ENCODE results near the gene SNRPN.

SNRPN gene

DNA sequence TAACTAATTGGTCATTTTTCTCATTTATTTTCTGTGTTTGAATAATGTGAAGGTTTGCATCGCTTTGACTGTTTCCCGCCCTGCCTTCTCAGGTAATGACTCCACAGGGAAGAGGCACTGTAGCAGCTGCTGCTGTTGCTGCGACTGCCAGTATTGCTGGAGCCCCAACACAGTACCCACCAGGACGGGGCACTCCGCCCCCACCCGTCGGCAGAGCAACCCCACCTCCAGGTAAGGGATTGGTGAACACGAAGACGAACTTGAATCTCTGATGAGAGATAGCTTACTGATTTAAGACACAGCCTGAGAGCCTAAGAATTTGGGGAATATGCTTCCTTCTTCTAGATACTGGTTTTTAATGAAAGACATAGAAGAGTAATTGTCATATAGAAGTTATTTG lies 22.9 kb downstream of the SNRPN start:
- Histone ChIP-seq H3K4me2 (ENCODE audit: low read length) (no peak overlapping the region), H3K4me1 (ENCODE audit: control insufficient read depth, low read length) (no peaks in the 10 kb centered on the region), H4K20me1 (ENCODE audit: control insufficient read depth, insufficient read depth, low read depth, low read length) (no peaks in the 10 kb centered on the region), H3K9me3 (ENCODE audit: control insufficient read depth, insufficient read depth, low read length) (no peaks in the 10 kb centered on the region; the same call in 1 of the 2 replicates), H3K9me2 (replicated peaks; ENCODE audit: control insufficient read depth, low read length) (no peaks in the 10 kb centered on the region), H3K79me2 (ENCODE audit: control insufficient read depth, low read length) (no peaks in the 10 kb centered on the region), H3K27ac (ENCODE audit: low read depth, low read length) (no peak overlapping the region), H3K27me3 (ENCODE audit: control insufficient read depth, low read length) (no peaks in the 10 kb centered on the region), H3K4me3 (ENCODE audit: low read length) (no peak overlapping the region), H3K36me3 (ENCODE audit: control insufficient read depth, low read length) (peaks cover 39% of the 10 kb centered on the region), H3F3A (ENCODE audit: control insufficient read depth, insufficient read depth) (no peaks in the 10 kb centered on the region)
- TF ChIP-seq, protein P1, sequence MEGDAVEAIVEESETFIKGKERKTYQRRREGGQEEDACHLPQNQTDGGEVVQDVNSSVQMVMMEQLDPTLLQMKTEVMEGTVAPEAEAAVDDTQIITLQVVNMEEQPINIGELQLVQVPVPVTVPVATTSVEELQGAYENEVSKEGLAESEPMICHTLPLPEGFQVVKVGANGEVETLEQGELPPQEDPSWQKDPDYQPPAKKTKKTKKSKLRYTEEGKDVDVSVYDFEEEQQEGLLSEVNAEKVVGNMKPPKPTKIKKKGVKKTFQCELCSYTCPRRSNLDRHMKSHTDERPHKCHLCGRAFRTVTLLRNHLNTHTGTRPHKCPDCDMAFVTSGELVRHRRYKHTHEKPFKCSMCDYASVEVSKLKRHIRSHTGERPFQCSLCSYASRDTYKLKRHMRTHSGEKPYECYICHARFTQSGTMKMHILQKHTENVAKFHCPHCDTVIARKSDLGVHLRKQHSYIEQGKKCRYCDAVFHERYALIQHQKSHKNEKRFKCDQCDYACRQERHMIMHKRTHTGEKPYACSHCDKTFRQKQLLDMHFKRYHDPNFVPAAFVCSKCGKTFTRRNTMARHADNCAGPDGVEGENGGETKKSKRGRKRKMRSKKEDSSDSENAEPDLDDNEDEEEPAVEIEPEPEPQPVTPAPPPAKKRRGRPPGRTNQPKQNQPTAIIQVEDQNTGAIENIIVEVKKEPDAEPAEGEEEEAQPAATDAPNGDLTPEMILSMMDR (IDR thresholded peaks at IDR 0.05; ENCODE audit: low read depth, low read length, poor library complexity, severe bottlenecking): no peak
- TF ChIP-seq EZH2phosphoT487 (IDR thresholded peaks at IDR 0.05; ENCODE audit: borderline replicate concordance, low read length): no peak

DNA sequence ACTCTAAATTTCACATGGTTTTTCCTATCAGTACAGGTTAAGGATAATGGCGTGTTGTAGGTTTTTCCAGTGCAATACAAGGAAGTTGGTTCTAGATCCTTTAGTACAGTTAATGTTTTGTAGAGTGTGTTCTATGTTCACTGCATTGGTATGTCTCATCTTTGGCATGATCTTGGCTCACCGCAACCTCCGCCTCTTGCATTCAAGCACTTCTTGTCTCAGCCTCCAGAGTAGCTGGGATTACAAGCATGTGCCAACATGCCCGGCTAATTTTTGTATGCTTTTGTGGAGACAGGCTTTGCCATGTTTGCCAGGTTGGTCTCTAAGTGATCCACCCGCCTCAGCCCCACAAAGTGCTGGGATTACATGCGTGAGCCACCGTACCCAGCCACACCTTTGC lies 30.4 kb downstream of the SNRPN start:
- Histone ChIP-seq H3K27ac (ENCODE audit: low read depth, low read length) (no peak overlapping the region), H3K9me3 (ENCODE audit: control insufficient read depth, insufficient read depth, low read length) (no peaks in the 10 kb centered on the region; the same call in 1 of the 2 replicates), H3K4me1 (ENCODE audit: control insufficient read depth, low read length) (no peaks in the 10 kb centered on the region), H3K4me2 (ENCODE audit: low read length) (no peak overlapping the region), H3K36me3 (ENCODE audit: control insufficient read depth, low read length) (peaks cover 27% of the 10 kb centered on the region), H4K20me1 (ENCODE audit: control insufficient read depth, insufficient read depth, low read depth, low read length) (no peaks in the 10 kb centered on the region), H3F3A (ENCODE audit: control insufficient read depth, insufficient read depth) (no peaks in the 10 kb centered on the region), H3K9me2 (replicated peaks; ENCODE audit: control insufficient read depth, low read length) (no peaks in the 10 kb centered on the region), H3K79me2 (ENCODE audit: control insufficient read depth, low read length) (no peaks in the 10 kb centered on the region), H3K27me3 (ENCODE audit: control insufficient read depth, low read length) (no peaks in the 10 kb centered on the region), H3K4me3 (ENCODE audit: low read length) (no peak overlapping the region)
- TF ChIP-seq EZH2phosphoT487 (IDR thresholded peaks at IDR 0.05; ENCODE audit: borderline replicate concordance, low read length): no peak
- TF ChIP-seq, protein P1 (IDR thresholded peaks at IDR 0.05; ENCODE audit: low read depth, low read length, poor library complexity, severe bottlenecking): no peak

DNA sequence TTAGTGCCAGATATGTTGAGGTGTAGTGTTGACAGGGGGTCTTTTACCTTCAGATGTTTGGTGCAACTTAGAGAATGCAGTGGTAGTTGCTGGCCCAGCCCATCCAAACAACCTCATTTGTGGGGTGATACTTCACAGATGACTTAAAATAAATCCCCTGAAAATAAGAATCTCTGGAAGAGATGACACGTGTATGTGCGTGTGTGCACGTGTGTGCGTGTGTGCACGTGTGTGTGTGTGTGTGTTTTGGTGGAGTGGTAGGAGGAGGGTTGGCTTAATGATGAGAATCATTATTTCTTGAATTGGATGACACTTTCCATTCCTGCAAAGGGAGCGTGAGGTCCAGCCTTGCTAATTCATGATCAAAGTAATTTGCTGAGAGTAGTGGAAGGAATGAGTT lies 31.9 kb downstream of the SNRPN start:
- no peak overlapping the region for H3K4me2 ChIP-seq (ENCODE audit: low read length)
- no peak for TF ChIP-seq EZH2phosphoT487 (IDR thresholded peaks at IDR 0.05; ENCODE audit: borderline replicate concordance, low read length)
- TF ChIP-seq, protein P1 (IDR thresholded peaks at IDR 0.05; ENCODE audit: low read depth, low read length, poor library complexity, severe bottlenecking): no peak
- H3K27me3 ChIP-seq (ENCODE audit: control insufficient read depth, low read length): no peaks in the 10 kb centered on the region
- H3K79me2 ChIP-seq (ENCODE audit: control insufficient read depth, low read length): no peaks in the 10 kb centered on the region
- H3K27ac ChIP-seq (ENCODE audit: low read depth, low read length): no peak overlapping the region
- no peaks in the 10 kb centered on the region; the same call in 1 of the 2 replicates for H3K9me3 ChIP-seq (ENCODE audit: control insufficient read depth, insufficient read depth, low read length)
- H3K4me1 ChIP-seq (ENCODE audit: control insufficient read depth, low read length): no peaks in the 10 kb centered on the region
- H3K9me2 ChIP-seq (replicated peaks; ENCODE audit: control insufficient read depth, low read length): no peaks in the 10 kb centered on the region
- H3K36me3 ChIP-seq (ENCODE audit: control insufficient read depth, low read length): peaks cover 25% of the 10 kb centered on the region
- no peaks in the 10 kb centered on the region for H4K20me1 ChIP-seq (ENCODE audit: control insufficient read depth, insufficient read depth, low read depth, low read length)
- no peaks in the 10 kb centered on the region for H3F3A ChIP-seq (ENCODE audit: control insufficient read depth, insufficient read depth)
- no peak overlapping the region for H3K4me3 ChIP-seq (ENCODE audit: low read length)

All from DOHH2 (cell line).